Measurements from ENCODE around the gene PAIP2B. TPM values are rescaled to one million over a fixed set of nuclear protein-coding genes. Genes with fewer than 3 reads are reported as not detected.
"Not testable (repeated sequence)": the region's sequence is repeated elsewhere in the genome, so short reads cannot be mapped to it uniquely, and the experiment has no call there.

Gene PAIP2B
- polyA plus RNA-seq (ENCODE audit: insufficient read length), result 21.6 TPM
- long read RNA-seq, donor 1, full-length matches to known transcripts, result 6 of 6 reads
- long read RNA-seq, donor 1, partial matches to known transcripts, result 0 of 6 reads
- long read RNA-seq, donor 1, other reads (novel, unspliced or antisense), result 0 of 6 reads
- long read RNA-seq, donor 2, full-length matches to known transcripts, result 2 of 2 reads
- long read RNA-seq, donor 2, partial matches to known transcripts, result 0 of 2 reads
- long read RNA-seq, donor 2, other reads (novel, unspliced or antisense), result 0 of 2 reads
- long read RNA-seq, donor 3, full-length matches to known transcripts, result 11 of 11 reads
- long read RNA-seq, donor 3, partial matches to known transcripts, result 0 of 11 reads
- long read RNA-seq, donor 3, other reads (novel, unspliced or antisense), result 0 of 11 reads
- long read RNA-seq, donor 4, full-length matches to known transcripts, result 1 of 1 reads
- long read RNA-seq, donor 4, partial matches to known transcripts, result 0 of 1 reads
- long read RNA-seq, donor 4, other reads (novel, unspliced or antisense), result 0 of 1 reads
- long read RNA-seq, donor 5, full-length matches to known transcripts, result 16 of 16 reads
- long read RNA-seq, donor 5, partial matches to known transcripts, result 0 of 16 reads
- long read RNA-seq, donor 5, other reads (novel, unspliced or antisense), result 0 of 16 reads
- long read RNA-seq, donor 6, full-length matches to known transcripts, result 9 of 9 reads
- long read RNA-seq, donor 6, partial matches to known transcripts, result 0 of 9 reads
- long read RNA-seq, donor 6, other reads (novel, unspliced or antisense), result 0 of 9 reads
- long read RNA-seq, donor 7, full-length matches to known transcripts, result 10 of 10 reads
- long read RNA-seq, donor 7, partial matches to known transcripts, result 0 of 10 reads
- long read RNA-seq, donor 7, other reads (novel, unspliced or antisense), result 0 of 10 reads
- long read RNA-seq, donor 8, full-length matches to known transcripts, result 3 of 3 reads
- long read RNA-seq, donor 8, partial matches to known transcripts, result 0 of 3 reads
- long read RNA-seq, donor 8, other reads (novel, unspliced or antisense), result 0 of 3 reads

GRCh38 chr2:71226965-71227560 is at the start of gene PAIP2B:
Gene PAIP2B, minus strand, starts transcription at chr2:71227103. Its CDS starts 24,514 bp downstream, at chr2:71202589.
- DNase-seq, result peak; percentile 98

DNA sequence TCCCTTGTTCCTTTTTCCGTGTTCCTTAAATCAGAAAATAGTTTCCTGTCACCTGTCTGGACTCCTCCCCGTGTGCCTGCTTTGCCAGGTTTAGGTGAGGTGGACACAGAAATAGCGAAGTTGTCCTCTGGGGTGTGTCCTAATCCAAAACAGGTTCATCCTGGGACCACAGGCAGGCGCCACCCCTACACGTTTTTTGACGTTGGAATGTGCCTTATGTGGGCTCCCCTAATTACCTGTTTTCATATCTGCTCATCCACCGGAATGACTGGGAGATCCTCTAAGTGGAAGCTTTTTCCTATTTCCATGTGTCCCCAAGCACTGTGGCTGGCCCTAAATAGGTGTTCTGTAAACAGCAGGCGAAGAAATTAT is 49.0 kb upstream of the PAIP2B start:
- DNase-seq, result no peak

GRCh38 chr2:71269511-71270090 is 42.7 kb upstream of the PAIP2B start:
- DNase-seq, result no peak

- DNase-seq, result no peak
Observed at GRCh38 chr2:71263386-71263785, 36.5 kb upstream of the PAIP2B start.

DNA sequence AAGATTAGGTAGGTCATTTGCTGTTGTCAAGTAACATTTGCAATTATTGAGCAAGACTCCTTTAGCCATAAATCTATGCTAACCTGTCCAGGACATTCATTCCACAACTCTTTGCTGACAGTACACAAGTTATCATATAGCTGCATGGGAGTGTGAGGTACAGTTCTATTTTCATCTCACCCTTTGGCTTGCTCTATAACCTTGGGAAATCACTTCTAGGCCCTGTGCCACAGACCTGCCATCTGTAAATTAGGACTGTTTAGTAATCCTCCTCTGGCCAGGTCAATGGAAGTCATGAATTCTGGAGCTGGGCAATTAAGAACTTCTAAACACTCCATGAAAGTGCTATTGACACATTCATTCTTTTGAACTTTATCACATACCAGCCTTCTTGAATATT is 34.6 kb upstream of the PAIP2B start:
- no peak for DNase-seq

DNA sequence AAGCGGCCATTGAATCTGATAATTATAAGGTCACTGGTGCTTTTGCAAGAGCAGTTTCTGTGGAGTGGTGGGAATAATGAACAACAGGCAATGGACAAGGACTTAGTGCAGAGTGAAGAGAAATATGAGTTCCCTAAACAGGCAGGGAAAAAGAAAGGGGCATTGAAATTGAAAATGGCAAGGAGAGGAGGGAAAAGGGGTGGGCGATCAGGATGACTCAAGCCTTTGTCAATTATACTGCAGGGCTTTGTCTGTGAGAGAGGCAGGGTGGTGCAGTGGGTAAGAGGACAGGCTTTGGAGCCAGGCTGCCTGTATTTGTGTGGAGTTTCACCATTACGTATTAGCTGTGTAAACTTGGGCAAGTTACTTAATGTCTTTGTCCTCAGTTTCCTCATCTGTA is 29.5 kb upstream of the PAIP2B start:
- no peak for DNase-seq

- DNase-seq, result no peak
Observed at GRCh38 chr2:71254776-71255175, 27.9 kb upstream of the PAIP2B start.

GRCh38 chr2:71254078-71254477 is 27.2 kb upstream of the PAIP2B start:
- no peak for DNase-seq

DNA sequence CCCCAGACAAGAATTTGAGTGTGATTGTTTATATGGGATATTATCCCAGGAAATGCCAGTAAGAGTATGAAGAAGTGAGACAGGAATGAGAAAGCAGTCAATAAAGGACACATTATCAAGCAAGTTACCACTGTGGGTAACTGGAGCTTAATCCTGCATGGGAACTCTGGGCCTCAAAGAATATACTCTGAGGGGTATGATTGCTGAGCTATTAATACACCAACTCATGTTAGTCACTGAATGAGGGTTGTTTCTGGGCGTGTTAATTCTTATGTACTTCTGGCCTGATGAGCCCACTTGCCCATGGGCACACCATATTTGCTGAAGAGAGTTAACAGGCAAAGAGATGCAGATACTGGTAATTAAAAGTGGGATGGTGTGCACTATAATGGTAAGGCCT is 26.6 kb upstream of the PAIP2B start:
- no peak for DNase-seq

DNA sequence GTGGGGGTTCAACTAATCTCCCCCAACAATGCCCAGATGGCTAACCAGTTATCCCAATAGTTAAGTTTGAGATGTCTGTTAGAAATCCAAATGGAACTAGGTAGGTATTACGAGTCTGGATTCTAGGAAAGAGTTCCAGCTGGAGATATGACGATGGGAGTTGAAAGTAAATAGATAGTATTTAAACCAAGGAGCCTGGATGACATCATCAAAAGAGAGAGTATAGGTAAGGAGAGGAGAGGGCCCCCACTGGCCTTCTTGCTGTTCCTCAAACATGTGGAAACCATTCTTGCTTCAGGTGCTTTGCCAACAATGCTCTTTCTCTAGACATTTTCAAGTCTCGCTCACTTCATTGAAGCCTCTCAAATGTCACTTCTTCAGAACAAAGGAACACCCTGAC is 26.0 kb upstream of the PAIP2B start:
- no peak for DNase-seq

DNA sequence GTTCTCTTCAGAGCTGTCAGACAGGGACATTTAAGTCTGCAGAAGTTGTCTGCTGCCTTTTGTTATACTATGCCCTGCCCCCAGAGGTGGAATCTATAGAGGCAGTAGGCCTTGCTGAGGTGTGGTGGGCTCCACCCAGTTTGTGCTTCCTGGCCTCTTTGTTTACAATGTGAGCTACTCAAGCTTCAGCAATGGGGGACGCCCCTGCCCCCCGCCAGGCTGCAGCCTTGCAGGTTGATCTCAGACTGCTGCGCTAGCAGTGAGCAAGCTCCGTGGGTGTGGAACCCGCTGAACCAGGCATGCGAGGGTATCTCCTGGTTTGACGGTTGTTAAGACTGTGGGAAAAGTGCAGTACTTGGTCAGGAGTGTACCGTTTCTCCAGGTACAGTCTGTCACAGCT is 24.0 kb upstream of the PAIP2B start:
- no peak for DNase-seq

DNA sequence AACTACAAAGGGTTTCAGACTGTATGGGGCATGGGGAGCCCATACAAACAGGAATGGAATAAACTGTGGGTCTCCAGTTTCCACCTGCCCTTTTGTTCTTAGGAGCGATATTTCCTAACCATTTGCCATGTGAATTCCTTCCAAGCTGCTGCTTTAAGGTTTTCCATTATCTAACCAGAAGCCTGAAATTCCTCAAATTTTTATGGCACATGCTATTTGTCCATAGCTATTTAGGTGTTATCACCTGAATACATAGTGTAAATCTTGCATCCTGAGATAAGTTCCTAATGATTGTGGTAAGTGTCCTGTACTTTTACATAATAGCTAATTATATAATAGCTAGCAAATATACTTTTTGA is 17.4 kb upstream of the PAIP2B start:
- DNase-seq, result no peak

DNA sequence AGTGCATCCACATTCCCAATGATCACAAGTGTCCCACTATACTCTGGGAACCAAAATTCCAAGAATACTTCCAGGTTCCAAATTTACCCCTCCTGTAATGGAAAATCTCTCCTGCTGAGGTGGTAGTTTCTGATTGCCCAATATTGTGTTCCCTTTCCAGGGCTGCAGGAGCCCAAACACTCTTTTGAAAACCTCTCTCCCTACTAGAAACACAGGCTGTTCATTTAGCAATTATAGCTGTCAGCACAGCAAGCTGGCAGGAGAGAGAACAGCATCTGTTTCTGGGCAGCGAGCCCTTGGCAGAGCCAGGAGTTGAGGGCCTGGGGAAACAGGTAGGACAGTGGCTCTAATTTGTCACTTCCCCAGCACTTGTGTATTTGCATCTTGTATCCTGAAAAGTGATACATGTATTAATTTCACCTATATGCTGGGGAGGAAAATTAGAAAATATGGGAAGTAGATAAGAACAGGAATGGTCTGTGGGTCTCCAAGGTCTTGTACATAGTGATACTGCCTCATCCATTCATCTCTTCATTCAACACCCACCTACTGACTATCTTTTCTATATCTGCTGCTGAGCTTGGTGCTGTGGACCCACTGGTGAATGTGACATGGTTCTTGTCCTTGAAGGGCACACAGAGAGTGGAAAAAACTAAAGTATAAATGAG is 16.9 kb upstream of the PAIP2B start:
- DNase-seq, result no peak

- no peak for DNase-seq
Observed at GRCh38 chr2:71240794-71241193, 13.9 kb upstream of the PAIP2B start.

DNA sequence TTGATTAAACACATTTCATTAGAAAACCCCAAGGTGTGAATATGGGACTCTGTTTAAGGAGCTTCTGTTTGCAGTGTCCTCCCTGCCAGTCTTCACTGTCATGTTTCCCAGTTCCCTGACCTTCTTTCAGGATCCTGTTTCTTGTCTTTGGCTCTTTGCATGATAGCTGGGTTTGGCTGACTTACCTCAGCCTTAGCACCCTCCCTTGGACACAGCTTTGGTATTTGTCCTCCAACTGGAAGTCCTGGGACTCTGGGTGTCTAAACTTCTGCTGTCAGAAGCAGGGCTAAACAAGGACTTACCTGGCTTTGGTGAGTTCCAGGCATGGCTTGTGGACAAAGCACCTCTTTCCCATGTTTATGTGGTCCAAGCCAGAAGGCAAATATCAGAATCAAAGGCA is 11.2 kb upstream of the PAIP2B start:
- no peak for DNase-seq

DNA sequence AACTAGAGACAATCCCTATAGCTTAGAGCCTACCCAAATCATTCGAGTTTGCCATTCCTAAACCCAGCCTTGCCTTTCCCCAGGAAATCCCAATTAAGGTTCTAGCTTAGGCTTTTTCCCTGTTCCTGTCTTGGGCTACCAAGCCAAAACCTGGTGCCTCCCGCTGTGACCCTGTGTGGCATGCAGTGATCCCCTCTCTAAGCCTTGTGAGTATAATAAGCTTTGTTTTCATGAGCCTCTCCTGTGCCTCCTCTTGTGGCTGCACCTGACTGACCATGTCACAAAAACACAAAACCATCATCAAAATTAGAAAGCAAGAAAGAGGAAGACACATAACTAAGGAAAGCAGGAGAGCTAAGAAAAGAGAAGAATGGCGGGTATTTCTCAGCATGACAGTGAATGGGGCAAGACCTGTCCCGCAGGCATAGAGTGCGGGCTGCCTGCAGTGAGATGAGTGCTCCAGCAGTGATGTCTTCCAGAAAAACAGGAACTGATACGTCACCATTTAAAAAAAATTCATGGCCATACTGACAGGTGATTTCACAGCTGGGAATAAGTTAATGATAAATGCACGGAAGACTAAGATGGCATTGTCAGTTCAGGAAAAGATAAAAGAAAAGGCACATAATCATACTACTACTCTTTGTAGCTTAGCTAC is 9.2 kb upstream of the PAIP2B start:
- DNase-seq, result no peak

DNA sequence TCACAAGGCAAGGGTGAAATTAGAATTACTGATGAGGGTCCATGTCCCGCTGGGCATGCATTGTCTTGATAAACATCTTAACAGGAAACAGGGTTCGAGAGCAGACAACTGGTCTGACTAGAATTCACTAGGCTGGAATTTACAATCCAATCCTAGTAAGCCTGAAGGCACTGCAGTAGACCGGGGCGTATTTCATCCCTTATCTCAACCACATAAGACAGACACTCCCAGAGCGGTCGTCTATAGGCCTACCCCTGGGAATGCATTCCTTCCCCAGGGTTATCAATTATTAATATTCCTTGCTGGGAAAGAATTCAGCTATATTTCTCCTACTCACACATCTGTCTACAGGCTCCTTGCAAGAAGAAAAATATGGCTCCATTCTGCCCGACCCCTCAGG is 6.2 kb upstream of the PAIP2B start:
- not testable (repeated sequence) for DNase-seq

DNA sequence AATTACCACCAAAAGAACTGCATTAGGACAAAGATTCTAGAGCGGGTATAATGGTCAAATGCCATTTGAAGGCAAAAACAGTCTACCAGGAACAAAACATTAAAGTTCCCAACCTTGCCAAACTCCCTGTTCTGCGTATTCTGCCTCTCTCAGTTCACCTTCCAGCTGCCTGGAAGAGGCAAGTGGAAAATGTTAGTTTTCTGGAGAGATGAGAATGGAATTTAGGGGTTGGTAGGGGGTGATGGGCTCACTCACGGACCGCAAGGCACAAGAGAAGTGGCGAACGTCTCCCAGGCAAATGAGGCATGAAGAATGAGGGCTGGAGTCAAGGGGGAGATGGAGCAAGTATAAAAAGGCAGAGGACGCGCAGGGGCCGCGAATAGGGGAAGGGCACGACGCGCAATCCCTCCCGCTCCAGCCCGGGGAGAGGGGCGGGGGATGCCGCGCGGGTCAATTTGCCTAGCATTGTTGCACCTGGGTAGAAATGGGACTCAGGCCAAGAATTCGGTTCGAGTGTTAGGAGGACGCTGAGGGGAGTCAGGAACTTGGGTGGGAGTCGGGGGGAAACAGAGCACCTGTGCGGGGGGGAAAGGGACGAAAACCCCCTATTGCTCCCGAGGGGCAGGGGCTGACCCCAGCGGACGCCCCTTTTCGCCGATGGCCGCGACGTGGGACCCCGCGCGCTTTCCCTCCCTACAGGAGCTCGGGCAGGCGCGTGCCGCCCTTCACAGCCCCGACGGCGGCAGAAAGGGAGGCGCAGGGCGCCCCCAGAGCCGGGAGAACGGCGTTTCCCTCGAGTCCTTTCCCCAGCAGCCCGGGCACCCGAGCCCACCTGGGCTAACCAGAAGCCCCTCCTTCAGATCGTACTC is 573 bp downstream of the PAIP2B start:
- peak; percentile 41 for DNase-seq

DNA sequence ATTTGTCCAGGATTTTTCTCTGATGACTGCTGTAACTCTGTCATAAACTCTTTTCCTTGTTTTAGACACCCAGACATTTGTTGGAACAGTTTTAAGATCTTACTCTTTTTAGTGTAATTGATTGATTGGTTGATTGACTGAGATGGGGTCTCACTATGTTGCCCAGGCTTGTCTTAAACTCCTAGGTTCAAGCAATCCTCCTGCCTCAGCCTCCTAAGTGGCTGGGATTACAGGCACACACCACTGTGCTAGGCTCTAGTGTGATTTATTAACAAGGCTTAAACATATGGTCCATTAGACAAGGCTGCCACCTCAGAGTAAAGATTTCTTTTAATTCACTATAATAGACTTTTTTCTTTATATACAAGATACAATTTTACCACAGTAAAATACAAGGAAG is 2.0 kb downstream of the PAIP2B start:
- no peak for DNase-seq

- no peak for DNase-seq
Observed at GRCh38 chr2:71224457-71224856, 2.4 kb downstream of the PAIP2B start.

Measured in left kidney (tissue), 8 donors.